K562 (cell line): ENCODE results near the gene SHC1. TPM values are rescaled to one million over a fixed set of nuclear protein-coding genes. Genes with fewer than 3 reads are reported as not detected.
A peak's percentile ranks its signal among the peaks of the same experiment; 100 is the strongest.

Experiments
- E2F8 ChIP-seq: fragments of 450-650 bp; IDR thresholded peaks from 2 replicates; pipeline ENCODE4 v1.7.1; 2018; ENCODE audit warnings: mild to moderate bottlenecking, low read depth; ENCODE audit not compliant: partially characterized antibody
- ELK3 ChIP-seq: fragments of 450-650 bp; formaldehyde crosslinking; IDR thresholded peaks from 2 replicates; pipeline ENCODE4 v1.4.0; 2020; ENCODE audit warnings: mild to moderate bottlenecking
- FOXP4 ChIP-seq: sonication (generic); formaldehyde crosslinking; IDR thresholded peaks from 2 replicates; pipeline ENCODE4 v1.8.0; 2022; ENCODE audit warnings: mild to moderate bottlenecking, missing genetic modification reagents, borderline replicate concordance
- HNRNPLL ChIP-seq: fragments of 200-400 bp; formaldehyde crosslinking; IDR thresholded peaks from 2 replicates; pipeline ENCODE4 v1.6.1; 2017; ENCODE audit warnings: low read length, low read depth, mild to moderate bottlenecking; ENCODE audit not compliant: poor library complexity, severe bottlenecking
- JUND ChIP-seq, 2 experiments: IDR thresholded peaks; 2 replicates in 1 of 2; 3 replicates in 1 of 2; pipeline ENCODE4 v1.6.1; 2011; ENCODE audit warnings: borderline replicate concordance in 2 of 2, low read depth in 2 of 2, low read length in 2 of 2, improper control_type of control experiment in 1 of 2, missing biosample characterization in 1 of 2, missing genetic modification characterization in 1 of 2, missing genetic modification reagents in 1 of 2
- MLLT1 ChIP-seq, 2 experiments: fragments of 450-650 bp; IDR thresholded peaks; 2 replicates each; pipeline ENCODE4 v1.6.1; 2016
- NFATC3 ChIP-seq: fragments of 450-650 bp; IDR thresholded peaks from 2 replicates; pipeline ENCODE4 v1.6.1; 2017; ENCODE audit warnings: mild to moderate bottlenecking
- NFRKB ChIP-seq: fragments of 450-650 bp; IDR thresholded peaks from 2 replicates; pipeline ENCODE4 v1.6.1; 2016; ENCODE audit warnings: low read depth
- SP2 ChIP-seq: IDR thresholded peaks from 2 replicates; pipeline ENCODE4 v1.6.1; 2011; ENCODE audit warnings: mild to moderate bottlenecking, low read depth, low read length, moderate library complexity; ENCODE audit not compliant: poor library complexity, severe bottlenecking; ENCODE audit errors: extremely low read depth
- SREBF1 ChIP-seq: fragments of 150-350 bp; IDR thresholded peaks from 2 replicates; pipeline ENCODE4 v1.6.1; 2014; ENCODE audit warnings: antibody characterized with exemption, low read depth, low read length, borderline replicate concordance
- TAF9B ChIP-seq: fragments of 450-650 bp; IDR thresholded peaks from 2 replicates; pipeline ENCODE4 v1.6.1; 2018; ENCODE audit warnings: mild to moderate bottlenecking; ENCODE audit not compliant: partially characterized antibody
- TCF15 ChIP-seq: fragments of 250-450 bp; sonication (Bioruptor Pico); IDR thresholded peaks from 2 replicates; pipeline ENCODE4 v1.8.0; 2022; ENCODE audit warnings: moderate library complexity, mild to moderate bottlenecking, inconsistent platforms
- ZBTB7A ChIP-seq: IDR thresholded peaks from 2 replicates; pipeline ENCODE4 v1.6.1; 2011; ENCODE audit warnings: low read depth, mild to moderate bottlenecking, low read length, moderate library complexity, borderline replicate concordance; ENCODE audit not compliant: control insufficient read depth
- ZEB2 ChIP-seq: fragments of 450-650 bp; IDR thresholded peaks from 2 replicates; pipeline ENCODE4 v1.6.1; 2016
- ZNF12 ChIP-seq: sonication (generic); formaldehyde crosslinking; IDR thresholded peaks from 2 replicates; pipeline ENCODE4 v1.4.0; 2020; ENCODE audit warnings: mild to moderate bottlenecking, missing genetic modification reagents
- ZNF121 ChIP-seq: sonication (generic); formaldehyde crosslinking; conservative IDR thresholded peaks from 2 replicates; pipeline ENCODE4 v1.8.0; 2022; ENCODE audit warnings: missing genetic modification reagents
- ZNF175 ChIP-seq: fragments of 200-800 bp; sonication (Bioruptor generic); IDR thresholded peaks from 2 replicates; pipeline ENCODE4 v1.6.1; 2016; ENCODE audit warnings: low read depth, mild to moderate bottlenecking, missing genetic modification characterization, missing compliant biosample characterization
- ZNF197 ChIP-seq: fragments of 200-800 bp; sonication (Bioruptor generic); IDR thresholded peaks from 2 replicates; pipeline ENCODE4 v1.6.1; 2016; ENCODE audit warnings: low read depth, missing genetic modification characterization, missing compliant biosample characterization
- ZNF347 ChIP-seq: fragments of 450-650 bp; formaldehyde crosslinking; IDR thresholded peaks from 2 replicates; pipeline ENCODE4 v1.4.0; 2020; ENCODE audit warnings: low read depth, mild to moderate bottlenecking, moderate library complexity
- ZNF354B ChIP-seq: fragments of 250-450 bp; sonication (Bioruptor Pico); IDR thresholded peaks from 2 replicates; pipeline ENCODE4 v1.4.0; 2020
- polyA plus RNA-seq, 8 experiments: library from polyadenylated mRNA; depleted of rRNA in 4 of 8; stranded (reverse) in 5 of 8; unstranded in 3 of 8; fragments of >200 nt; fragmentation: Nextera tagmentation in 2 of 8; fragmentation: Illumina TruSeq in 1 of 8; extraction: Ambion mirVana in 2 of 8; extraction: Trizol in 1 of 8; gene quantifications; 2 replicates each; pipeline versions ENCODE4 v1.2.1 to v1.2.3, GENCODE V29; 2011 to 2014; ENCODE audit warnings: inconsistent platforms in 1 of 8, missing spikeins in 1 of 8
- total RNA-seq, 7 experiments: library from RNA; depleted of rRNA in 6 of 7; stranded (reverse); fragments of >200 nt in 6 of 7; fragmentation: Illumina TruSeq in 2 of 7; extraction: Trizol in 2 of 7; gene quantifications; 2 replicates each; pipeline versions ENCODE4 v1.2.1 to v1.2.3, GENCODE V29; 2011 to 2021; ENCODE audit warnings: low replicate concordance in 1 of 7

SHC1 gene
- total and polyA plus RNA-seq, 9 of the 15 experiments (the other 6 are each of a cell fraction or from before 2014, with no cell fraction given) = 4.1 to 113 (median 51.9) TPM

- TF ChIP-seq ZNF347 = no peak
- peak; percentile 87; the same call in 1 of the 2 replicates for TF ChIP-seq ZBTB7A
- TF ChIP-seq ZNF197 (CRISPR knock-in tag) = no peak
- no peak for TF ChIP-seq NFATC3
- TF ChIP-seq ZEB2 = no peak
- TF ChIP-seq E2F8 = no peak
- TF ChIP-seq NFRKB = 0 out of 2 replicates have a peak, but pooled peaks have one; percentile 4
- no peak for TF ChIP-seq ZNF121 (CRISPR knock-in tag)
- TF ChIP-seq FOXP4 (CRISPR knock-in tag) = no peak
- no peak for TF ChIP-seq ZNF12 (CRISPR knock-in tag)
- TF ChIP-seq TAF9B = no peak
- no peak for TF ChIP-seq ZNF175
- no peak for TF ChIP-seq ZNF354B (CRISPR knock-in tag)
- TF ChIP-seq TCF15 (CRISPR knock-in tag) = no peak
- TF ChIP-seq SP2 = no peak
- no peak for TF ChIP-seq HNRNPLL
- TF ChIP-seq ELK3 (CRISPR knock-in tag) = no peak
- TF ChIP-seq SREBF1 = no peak
- peak; percentile 76 for TF ChIP-seq JUND (IDR thresholded peaks at IDR 0.05; ENCODE audit: borderline replicate concordance, low read depth, low read length)
- peak; percentile 36; the same call in 1 of the 3 replicates for TF ChIP-seq JUND (tag; IDR thresholded peaks at IDR 0.05; ENCODE audit: borderline replicate concordance, low read depth, low read length)
- TF ChIP-seq MLLT1 (IDR thresholded peaks at IDR 0.05) = no peak
These were observed 33.3 kb upstream of the SHC1 start (continued) for GRCh38 chr1:155003766-155004351.
